ENCODE data around the gene P2RX4. TPM values are rescaled to one million over a fixed set of nuclear protein-coding genes. Genes with fewer than 3 reads are reported as not detected.

P2RX4 gene
- total and polyA plus RNA-seq, 4 donors: 16.5 to 32.1 (median 21.8) TPM

DNA sequence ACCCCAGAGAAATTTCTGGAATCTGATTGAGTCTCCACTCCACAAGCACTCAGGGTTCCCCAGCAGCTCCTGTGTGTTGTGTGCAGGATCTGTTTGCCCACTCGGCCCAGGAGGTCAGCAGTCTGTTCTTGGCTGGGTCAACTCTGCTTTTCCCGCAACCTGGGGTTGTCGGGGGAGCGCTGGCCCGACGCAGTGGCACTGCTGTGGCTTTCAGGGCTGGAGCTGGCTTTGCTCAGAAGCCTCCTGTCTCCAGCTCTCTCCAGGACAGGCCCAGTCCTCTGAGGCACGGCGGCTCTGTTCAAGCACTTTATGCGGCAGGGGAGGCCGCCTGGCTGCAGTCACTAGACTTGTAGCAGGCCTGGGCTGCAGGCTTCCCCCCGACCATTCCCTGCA is 23.7 kb downstream of the P2RX4 start:
- peaks cover 0 to 15% (median 9%) of the 10 kb centered on the region in 4 donors for H3K36me3 ChIP-seq (ENCODE audit: control insufficient read depth in 4 of 4, insufficient read depth in 3 of 4, low read depth in 1 of 4, low read length in 3 of 4)
- no peaks in the 10 kb centered on the region for H3K27me3 ChIP-seq (ENCODE audit: control insufficient read depth in 4 of 4, insufficient read depth in 4 of 4, low read length in 3 of 4)
- no peak overlapping the region for H3K4me3 ChIP-seq (ENCODE audit: low read depth in 1 of 3, low read length in 3 of 3)
- no peak overlapping the region for H3K9ac ChIP-seq (ENCODE audit: low read depth in 1 of 2, low read length in 2 of 2)
- DNase-seq (ENCODE audit: low spot score): no peak
- no peaks in the 10 kb centered on the region for H3K9me3 ChIP-seq (ENCODE audit: control insufficient read depth in 4 of 4, low read length in 3 of 4)
- peaks cover 6 to 23% (median 11%) of the 10 kb centered on the region in 4 donors for H3K4me1 ChIP-seq (ENCODE audit: control insufficient read depth in 4 of 4, insufficient read depth in 4 of 4, low read length in 3 of 4)
- no peak for TF ChIP-seq FOXA1 (IDR thresholded peaks at IDR 0.05)
- TF ChIP-seq, protein P1, sequence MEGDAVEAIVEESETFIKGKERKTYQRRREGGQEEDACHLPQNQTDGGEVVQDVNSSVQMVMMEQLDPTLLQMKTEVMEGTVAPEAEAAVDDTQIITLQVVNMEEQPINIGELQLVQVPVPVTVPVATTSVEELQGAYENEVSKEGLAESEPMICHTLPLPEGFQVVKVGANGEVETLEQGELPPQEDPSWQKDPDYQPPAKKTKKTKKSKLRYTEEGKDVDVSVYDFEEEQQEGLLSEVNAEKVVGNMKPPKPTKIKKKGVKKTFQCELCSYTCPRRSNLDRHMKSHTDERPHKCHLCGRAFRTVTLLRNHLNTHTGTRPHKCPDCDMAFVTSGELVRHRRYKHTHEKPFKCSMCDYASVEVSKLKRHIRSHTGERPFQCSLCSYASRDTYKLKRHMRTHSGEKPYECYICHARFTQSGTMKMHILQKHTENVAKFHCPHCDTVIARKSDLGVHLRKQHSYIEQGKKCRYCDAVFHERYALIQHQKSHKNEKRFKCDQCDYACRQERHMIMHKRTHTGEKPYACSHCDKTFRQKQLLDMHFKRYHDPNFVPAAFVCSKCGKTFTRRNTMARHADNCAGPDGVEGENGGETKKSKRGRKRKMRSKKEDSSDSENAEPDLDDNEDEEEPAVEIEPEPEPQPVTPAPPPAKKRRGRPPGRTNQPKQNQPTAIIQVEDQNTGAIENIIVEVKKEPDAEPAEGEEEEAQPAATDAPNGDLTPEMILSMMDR (IDR thresholded peaks at IDR 0.05; ENCODE audit: low read depth, low read length, missing input control): no peak
- TF ChIP-seq TAF1 (conservative IDR thresholded peaks at IDR 0.05): no peak
- no peak for TF ChIP-seq HNF4A (conservative IDR thresholded peaks at IDR 0.05)
- TF ChIP-seq MAX (IDR thresholded peaks at IDR 0.05): no peak
- no peak for TF ChIP-seq RXRA (IDR thresholded peaks at IDR 0.05)
- TF ChIP-seq, protein P2, sequence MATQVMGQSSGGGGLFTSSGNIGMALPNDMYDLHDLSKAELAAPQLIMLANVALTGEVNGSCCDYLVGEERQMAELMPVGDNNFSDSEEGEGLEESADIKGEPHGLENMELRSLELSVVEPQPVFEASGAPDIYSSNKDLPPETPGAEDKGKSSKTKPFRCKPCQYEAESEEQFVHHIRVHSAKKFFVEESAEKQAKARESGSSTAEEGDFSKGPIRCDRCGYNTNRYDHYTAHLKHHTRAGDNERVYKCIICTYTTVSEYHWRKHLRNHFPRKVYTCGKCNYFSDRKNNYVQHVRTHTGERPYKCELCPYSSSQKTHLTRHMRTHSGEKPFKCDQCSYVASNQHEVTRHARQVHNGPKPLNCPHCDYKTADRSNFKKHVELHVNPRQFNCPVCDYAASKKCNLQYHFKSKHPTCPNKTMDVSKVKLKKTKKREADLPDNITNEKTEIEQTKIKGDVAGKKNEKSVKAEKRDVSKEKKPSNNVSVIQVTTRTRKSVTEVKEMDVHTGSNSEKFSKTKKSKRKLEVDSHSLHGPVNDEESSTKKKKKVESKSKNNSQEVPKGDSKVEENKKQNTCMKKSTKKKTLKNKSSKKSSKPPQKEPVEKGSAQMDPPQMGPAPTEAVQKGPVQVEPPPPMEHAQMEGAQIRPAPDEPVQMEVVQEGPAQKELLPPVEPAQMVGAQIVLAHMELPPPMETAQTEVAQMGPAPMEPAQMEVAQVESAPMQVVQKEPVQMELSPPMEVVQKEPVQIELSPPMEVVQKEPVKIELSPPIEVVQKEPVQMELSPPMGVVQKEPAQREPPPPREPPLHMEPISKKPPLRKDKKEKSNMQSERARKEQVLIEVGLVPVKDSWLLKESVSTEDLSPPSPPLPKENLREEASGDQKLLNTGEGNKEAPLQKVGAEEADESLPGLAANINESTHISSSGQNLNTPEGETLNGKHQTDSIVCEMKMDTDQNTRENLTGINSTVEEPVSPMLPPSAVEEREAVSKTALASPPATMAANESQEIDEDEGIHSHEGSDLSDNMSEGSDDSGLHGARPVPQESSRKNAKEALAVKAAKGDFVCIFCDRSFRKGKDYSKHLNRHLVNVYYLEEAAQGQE (IDR thresholded peaks at IDR 0.05): no peak
- TF ChIP-seq NR2F2 (IDR thresholded peaks at IDR 0.05): no peak
- TF ChIP-seq, protein P3, sequence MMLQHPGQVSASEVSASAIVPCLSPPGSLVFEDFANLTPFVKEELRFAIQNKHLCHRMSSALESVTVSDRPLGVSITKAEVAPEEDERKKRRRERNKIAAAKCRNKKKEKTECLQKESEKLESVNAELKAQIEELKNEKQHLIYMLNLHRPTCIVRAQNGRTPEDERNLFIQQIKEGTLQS (IDR thresholded peaks at IDR 0.05): no peak
- TF ChIP-seq HNF4G (IDR thresholded peaks at IDR 0.05): no peak
- TF ChIP-seq EGR1 (IDR thresholded peaks at IDR 0.05; ENCODE audit: low read depth in 2 of 2): no peak
- TF ChIP-seq, protein P4, sequence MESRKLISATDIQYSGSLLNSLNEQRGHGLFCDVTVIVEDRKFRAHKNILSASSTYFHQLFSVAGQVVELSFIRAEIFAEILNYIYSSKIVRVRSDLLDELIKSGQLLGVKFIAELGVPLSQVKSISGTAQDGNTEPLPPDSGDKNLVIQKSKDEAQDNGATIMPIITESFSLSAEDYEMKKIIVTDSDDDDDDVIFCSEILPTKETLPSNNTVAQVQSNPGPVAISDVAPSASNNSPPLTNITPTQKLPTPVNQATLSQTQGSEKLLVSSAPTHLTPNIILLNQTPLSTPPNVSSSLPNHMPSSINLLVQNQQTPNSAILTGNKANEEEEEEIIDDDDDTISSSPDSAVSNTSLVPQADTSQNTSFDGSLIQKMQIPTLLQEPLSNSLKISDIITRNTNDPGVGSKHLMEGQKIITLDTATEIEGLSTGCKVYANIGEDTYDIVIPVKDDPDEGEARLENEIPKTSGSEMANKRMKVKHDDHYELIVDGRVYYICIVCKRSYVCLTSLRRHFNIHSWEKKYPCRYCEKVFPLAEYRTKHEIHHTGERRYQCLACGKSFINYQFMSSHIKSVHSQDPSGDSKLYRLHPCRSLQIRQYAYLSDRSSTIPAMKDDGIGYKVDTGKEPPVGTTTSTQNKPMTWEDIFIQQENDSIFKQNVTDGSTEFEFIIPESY (IDR thresholded peaks at IDR 0.05): no peak
- H3K27ac ChIP-seq (ENCODE audit: low read depth in 1 of 2, low read length in 2 of 2): no peak overlapping the region
- WGBS: 82% methylated on average over 11 of the region's 11 CpGs

- no peak for DNase-seq (ENCODE audit: low spot score)
- Histone ChIP-seq H3K27ac (ENCODE audit: low read depth in 1 of 2, low read length in 2 of 2) (no peak overlapping the region), H3K36me3 (ENCODE audit: control insufficient read depth in 4 of 4, insufficient read depth in 3 of 4, low read depth in 1 of 4, low read length in 3 of 4) (peaks cover 0 to 25% (median 14%) of the 10 kb centered on the region in 4 donors), H3K27me3 (ENCODE audit: control insufficient read depth in 4 of 4, insufficient read depth in 4 of 4, low read length in 3 of 4) (no peaks in the 10 kb centered on the region), H3K9ac (ENCODE audit: low read depth in 1 of 2, low read length in 2 of 2) (no peak overlapping the region), H3K4me3 (ENCODE audit: low read depth in 1 of 3, low read length in 3 of 3) (no peak overlapping the region), H3K4me1 (ENCODE audit: control insufficient read depth in 4 of 4, insufficient read depth in 4 of 4, low read length in 3 of 4) (peaks cover 7 to 15% (median 10%) of the 10 kb centered on the region in 4 donors), H3K9me3 (ENCODE audit: control insufficient read depth in 4 of 4, low read length in 3 of 4) (no peaks in the 10 kb centered on the region)
- 86% methylated on average over 9 of the region's 9 CpGs for WGBS
- TF ChIP-seq GABPA (IDR thresholded peaks at IDR 0.05 in 1 of 2, conservative IDR thresholded peaks at IDR 0.05 in 1 of 2): no peak
These were observed 26.8 kb downstream of the P2RX4 start for GRCh38 chr12:121236776-121237175.

All from liver (tissue), 9 donors.